ENCODE data around the gene PNPLA3.

Gene PNPLA3

GRCh38 chr22:43921370-43921769 lies 2.2 kb upstream of the PNPLA3 start:
- in situ Hi-C loops (cut with MboI; ENCODE audit: low sequenced_read_pairs), result no loop called here

- in situ Hi-C loops (cut with MboI; ENCODE audit: low sequenced_read_pairs), result no loop called here
Measured at GRCh38 chr22:43922123-43922522, 1.5 kb upstream of the PNPLA3 start.

GRCh38 chr22:43923191-43923590 lies 414 bp upstream of the PNPLA3 start:
- in situ Hi-C loops (cut with MboI; ENCODE audit: low sequenced_read_pairs), result no loop called here

GRCh38 chr22:43924877-43925276 lies 1.3 kb downstream of the PNPLA3 start:
- in situ Hi-C loops (cut with MboI; ENCODE audit: low sequenced_read_pairs), result no loop called here

GRCh38 chr22:43925433-43926348 lies 2.1 kb downstream of the PNPLA3 start:
- in situ Hi-C loops (cut with MboI; ENCODE audit: low sequenced_read_pairs), result no loop called here

GRCh38 chr22:43926349-43926710 lies 2.7 kb downstream of the PNPLA3 start:
- in situ Hi-C loops (cut with MboI; ENCODE audit: low sequenced_read_pairs), result no loop called here

- in situ Hi-C loops (cut with MboI; ENCODE audit: low sequenced_read_pairs), result no loop called here
Measured at GRCh38 chr22:43928468-43928867, 4.9 kb downstream of the PNPLA3 start.

- in situ Hi-C loops (cut with MboI; ENCODE audit: low sequenced_read_pairs), result no loop called here
Measured at GRCh38 chr22:43928908-43929307, 5.3 kb downstream of the PNPLA3 start.

GRCh38 chr22:43931771-43932170 lies 8.2 kb downstream of the PNPLA3 start:
- in situ Hi-C loops (cut with MboI; ENCODE audit: low sequenced_read_pairs), result no loop called here

GRCh38 chr22:43941449-43941848 lies 17.8 kb downstream of the PNPLA3 start:
- in situ Hi-C loops (cut with MboI; ENCODE audit: low sequenced_read_pairs), result no loop called here

- in situ Hi-C loops (cut with MboI; ENCODE audit: low sequenced_read_pairs), result no loop called here
Measured at GRCh38 chr22:43944670-43945430, 21.2 kb downstream of the PNPLA3 start.

GRCh38 chr22:43945632-43946383 lies 22.2 kb downstream of the PNPLA3 start:
- in situ Hi-C loops (cut with MboI; ENCODE audit: low sequenced_read_pairs), result no loop called here

- in situ Hi-C loops (cut with MboI; ENCODE audit: low sequenced_read_pairs), result no loop called here
Measured at GRCh38 chr22:43946384-43946667, 22.7 kb downstream of the PNPLA3 start.

GRCh38 chr22:43948836-43949406 lies 25.3 kb downstream of the PNPLA3 start:
- in situ Hi-C loops (cut with MboI; ENCODE audit: low sequenced_read_pairs), result no loop called here

- in situ Hi-C loops (cut with MboI; ENCODE audit: low sequenced_read_pairs), result no loop called here
Measured at GRCh38 chr22:43951391-43951790, 27.8 kb downstream of the PNPLA3 start.

GRCh38 chr22:43951966-43952365 lies 28.4 kb downstream of the PNPLA3 start:
- in situ Hi-C loops (cut with MboI; ENCODE audit: low sequenced_read_pairs), result no loop called here

GRCh38 chr22:43953988-43954785 lies 30.6 kb downstream of the PNPLA3 start:
- in situ Hi-C loops (cut with MboI; ENCODE audit: low sequenced_read_pairs), result no loop called here

- in situ Hi-C loops (cut with MboI; ENCODE audit: low sequenced_read_pairs), result no loop called here
Measured at GRCh38 chr22:43955040-43955882, 31.7 kb downstream of the PNPLA3 start, which contains the start of gene SAMM50. TSS of gene SAMM50 (plus strand) at chr22:43955442. CDS start at chr22:43955578, 136 bp downstream.
